H1 (cell line): ENCODE results near the gene PRKCD. TPM values are rescaled to one million over a fixed set of nuclear protein-coding genes. Genes with fewer than 3 reads are reported as not detected.
A peak's percentile ranks its signal among the peaks of the same experiment; 100 is the strongest.

Experiments used
- CBX5 ChIP-seq: fragments of 300-800, 300-1000 bp; sonication (generic); IDR thresholded peaks from 2 replicates; pipeline ENCODE4 v1.7.1; 2016; ENCODE audit warnings: antibody characterized with exemption, low read length, low read depth
- CBX8 ChIP-seq: fragments of 300-800, 300-1000 bp; sonication (generic); IDR thresholded peaks from 2 replicates; pipeline ENCODE4 v1.7.1; 2016; ENCODE audit warnings: low read depth, low read length, borderline replicate concordance
- CHD1 ChIP-seq: IDR thresholded peaks from 2 replicates; pipeline ENCODE4 v1.6.1; 2012; ENCODE audit warnings: low read depth, low read length, improper control_type of control experiment
- CTBP2 ChIP-seq: IDR thresholded peaks from 2 replicates; pipeline ENCODE4 v1.7.0; 2011; ENCODE audit warnings: borderline replicate concordance, mild to moderate bottlenecking, moderate library complexity, mixed read lengths, low read length; ENCODE audit not compliant: insufficient read depth, insufficient read length
- EGR1 ChIP-seq: IDR thresholded peaks from 2 replicates; pipeline ENCODE4 v1.6.1; 2011; ENCODE audit warnings: low read depth, low read length, borderline replicate concordance
- FOSL1 ChIP-seq: IDR thresholded peaks from 2 replicates; pipeline ENCODE4 v1.6.1; 2011; ENCODE audit warnings: mild to moderate bottlenecking, low read depth, low read length, moderate library complexity; ENCODE audit not compliant: insufficient read depth
- GABPA ChIP-seq: IDR thresholded peaks from 2 replicates; pipeline ENCODE4 v1.6.1; 2011; ENCODE audit warnings: mild to moderate bottlenecking, low read length, moderate library complexity, borderline replicate concordance; ENCODE audit not compliant: insufficient read depth
- NRF1 ChIP-seq: IDR thresholded peaks from 2 replicates; pipeline ENCODE4 v1.6.1; 2011; ENCODE audit warnings: mild to moderate bottlenecking, low read depth, low read length, improper control_type of control experiment
- SAP30 ChIP-seq: fragments of 300-600 bp; sonication (generic); IDR thresholded peaks from 2 replicates; pipeline ENCODE4 v1.7.1; 2012; ENCODE audit warnings: low read length, moderate library complexity, mild to moderate bottlenecking, inconsistent platforms; ENCODE audit not compliant: insufficient read depth, insufficient replicate concordance
- SIRT6 ChIP-seq: IDR thresholded peaks from one replicate; pipeline ENCODE4 v1.7.1; 2012; ENCODE audit warnings: low read length, inconsistent platforms
- polyA plus RNA-seq, 7 experiments: library from polyadenylated mRNA; depleted of rRNA in 3 of 7; stranded (reverse) in 5 of 7; unstranded in 2 of 7; fragments of >200 nt in 5 of 7; fragments of 200-250 nt in 2 of 7; gene quantifications; 1 replicate in 5 of 7; 2 replicates in 1 of 7; 4 replicates in 1 of 7; pipeline versions ENCODE4 v1.2.1 to v1.2.3, GENCODE V29; 2011 to 2013; ENCODE audit warnings: missing spikeins in 2 of 7, mixed read lengths in 2 of 7
- total RNA-seq: library from RNA; stranded (reverse); fragmentation: NEBNext Ultra II Directional; extraction: Animal tissue kit (Norgen Biotek cat#: 25700); gene quantifications from 2 replicates; pipeline ENCODE4 v1.2.1, GENCODE V29; 2021
- TF ChIP-seq, protein P1 (sequence below): fragments of 300-600 bp; sonication (generic); IDR thresholded peaks from 2 replicates; pipeline ENCODE4 v1.7.1; 2012; ENCODE audit warnings: low read length, moderate library complexity, mild to moderate bottlenecking, inconsistent platforms; ENCODE audit not compliant: insufficient replicate concordance

The PRKCD gene
- total and polyA plus RNA-seq, 2 of the 8 experiments (the other 6 are each of a cell fraction or from before 2014, with no cell fraction given), result 22.6 to 23.9 TPM

DNA sequence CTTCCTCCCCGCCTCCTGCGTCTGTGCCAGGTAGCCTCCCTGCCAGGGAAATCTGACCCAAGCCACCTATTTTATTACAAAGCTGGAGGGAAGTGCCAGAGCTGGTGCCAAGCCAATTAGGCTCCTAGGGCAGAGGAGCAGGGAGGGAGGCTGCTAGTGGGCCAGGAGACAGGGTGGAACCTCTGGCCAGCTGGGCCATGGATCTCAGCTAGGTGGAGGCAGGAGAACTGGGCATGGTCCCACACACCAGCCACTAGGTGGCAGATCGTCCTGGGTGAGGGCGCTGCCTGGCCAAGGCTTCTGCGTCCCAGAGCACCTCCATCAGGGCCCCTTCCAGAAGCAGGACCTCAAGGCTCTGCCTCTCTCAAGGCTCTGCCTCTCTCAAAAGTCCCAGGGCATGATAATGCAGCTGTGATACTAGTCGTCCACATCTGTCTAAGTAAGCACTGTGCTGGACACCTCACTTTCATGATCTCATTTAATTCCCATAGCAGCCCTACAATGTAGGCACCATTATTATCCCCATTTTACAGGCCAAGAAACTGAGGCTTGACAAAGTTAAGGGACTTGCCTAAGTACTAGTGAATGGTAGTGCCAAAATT lies 26.3 kb upstream of the PRKCD start (continued):
- TF ChIP-seq SIRT6, result no peak
- TF ChIP-seq EGR1, result no peak
- TF ChIP-seq FOSL1, result no peak
- TF ChIP-seq, protein P1, sequence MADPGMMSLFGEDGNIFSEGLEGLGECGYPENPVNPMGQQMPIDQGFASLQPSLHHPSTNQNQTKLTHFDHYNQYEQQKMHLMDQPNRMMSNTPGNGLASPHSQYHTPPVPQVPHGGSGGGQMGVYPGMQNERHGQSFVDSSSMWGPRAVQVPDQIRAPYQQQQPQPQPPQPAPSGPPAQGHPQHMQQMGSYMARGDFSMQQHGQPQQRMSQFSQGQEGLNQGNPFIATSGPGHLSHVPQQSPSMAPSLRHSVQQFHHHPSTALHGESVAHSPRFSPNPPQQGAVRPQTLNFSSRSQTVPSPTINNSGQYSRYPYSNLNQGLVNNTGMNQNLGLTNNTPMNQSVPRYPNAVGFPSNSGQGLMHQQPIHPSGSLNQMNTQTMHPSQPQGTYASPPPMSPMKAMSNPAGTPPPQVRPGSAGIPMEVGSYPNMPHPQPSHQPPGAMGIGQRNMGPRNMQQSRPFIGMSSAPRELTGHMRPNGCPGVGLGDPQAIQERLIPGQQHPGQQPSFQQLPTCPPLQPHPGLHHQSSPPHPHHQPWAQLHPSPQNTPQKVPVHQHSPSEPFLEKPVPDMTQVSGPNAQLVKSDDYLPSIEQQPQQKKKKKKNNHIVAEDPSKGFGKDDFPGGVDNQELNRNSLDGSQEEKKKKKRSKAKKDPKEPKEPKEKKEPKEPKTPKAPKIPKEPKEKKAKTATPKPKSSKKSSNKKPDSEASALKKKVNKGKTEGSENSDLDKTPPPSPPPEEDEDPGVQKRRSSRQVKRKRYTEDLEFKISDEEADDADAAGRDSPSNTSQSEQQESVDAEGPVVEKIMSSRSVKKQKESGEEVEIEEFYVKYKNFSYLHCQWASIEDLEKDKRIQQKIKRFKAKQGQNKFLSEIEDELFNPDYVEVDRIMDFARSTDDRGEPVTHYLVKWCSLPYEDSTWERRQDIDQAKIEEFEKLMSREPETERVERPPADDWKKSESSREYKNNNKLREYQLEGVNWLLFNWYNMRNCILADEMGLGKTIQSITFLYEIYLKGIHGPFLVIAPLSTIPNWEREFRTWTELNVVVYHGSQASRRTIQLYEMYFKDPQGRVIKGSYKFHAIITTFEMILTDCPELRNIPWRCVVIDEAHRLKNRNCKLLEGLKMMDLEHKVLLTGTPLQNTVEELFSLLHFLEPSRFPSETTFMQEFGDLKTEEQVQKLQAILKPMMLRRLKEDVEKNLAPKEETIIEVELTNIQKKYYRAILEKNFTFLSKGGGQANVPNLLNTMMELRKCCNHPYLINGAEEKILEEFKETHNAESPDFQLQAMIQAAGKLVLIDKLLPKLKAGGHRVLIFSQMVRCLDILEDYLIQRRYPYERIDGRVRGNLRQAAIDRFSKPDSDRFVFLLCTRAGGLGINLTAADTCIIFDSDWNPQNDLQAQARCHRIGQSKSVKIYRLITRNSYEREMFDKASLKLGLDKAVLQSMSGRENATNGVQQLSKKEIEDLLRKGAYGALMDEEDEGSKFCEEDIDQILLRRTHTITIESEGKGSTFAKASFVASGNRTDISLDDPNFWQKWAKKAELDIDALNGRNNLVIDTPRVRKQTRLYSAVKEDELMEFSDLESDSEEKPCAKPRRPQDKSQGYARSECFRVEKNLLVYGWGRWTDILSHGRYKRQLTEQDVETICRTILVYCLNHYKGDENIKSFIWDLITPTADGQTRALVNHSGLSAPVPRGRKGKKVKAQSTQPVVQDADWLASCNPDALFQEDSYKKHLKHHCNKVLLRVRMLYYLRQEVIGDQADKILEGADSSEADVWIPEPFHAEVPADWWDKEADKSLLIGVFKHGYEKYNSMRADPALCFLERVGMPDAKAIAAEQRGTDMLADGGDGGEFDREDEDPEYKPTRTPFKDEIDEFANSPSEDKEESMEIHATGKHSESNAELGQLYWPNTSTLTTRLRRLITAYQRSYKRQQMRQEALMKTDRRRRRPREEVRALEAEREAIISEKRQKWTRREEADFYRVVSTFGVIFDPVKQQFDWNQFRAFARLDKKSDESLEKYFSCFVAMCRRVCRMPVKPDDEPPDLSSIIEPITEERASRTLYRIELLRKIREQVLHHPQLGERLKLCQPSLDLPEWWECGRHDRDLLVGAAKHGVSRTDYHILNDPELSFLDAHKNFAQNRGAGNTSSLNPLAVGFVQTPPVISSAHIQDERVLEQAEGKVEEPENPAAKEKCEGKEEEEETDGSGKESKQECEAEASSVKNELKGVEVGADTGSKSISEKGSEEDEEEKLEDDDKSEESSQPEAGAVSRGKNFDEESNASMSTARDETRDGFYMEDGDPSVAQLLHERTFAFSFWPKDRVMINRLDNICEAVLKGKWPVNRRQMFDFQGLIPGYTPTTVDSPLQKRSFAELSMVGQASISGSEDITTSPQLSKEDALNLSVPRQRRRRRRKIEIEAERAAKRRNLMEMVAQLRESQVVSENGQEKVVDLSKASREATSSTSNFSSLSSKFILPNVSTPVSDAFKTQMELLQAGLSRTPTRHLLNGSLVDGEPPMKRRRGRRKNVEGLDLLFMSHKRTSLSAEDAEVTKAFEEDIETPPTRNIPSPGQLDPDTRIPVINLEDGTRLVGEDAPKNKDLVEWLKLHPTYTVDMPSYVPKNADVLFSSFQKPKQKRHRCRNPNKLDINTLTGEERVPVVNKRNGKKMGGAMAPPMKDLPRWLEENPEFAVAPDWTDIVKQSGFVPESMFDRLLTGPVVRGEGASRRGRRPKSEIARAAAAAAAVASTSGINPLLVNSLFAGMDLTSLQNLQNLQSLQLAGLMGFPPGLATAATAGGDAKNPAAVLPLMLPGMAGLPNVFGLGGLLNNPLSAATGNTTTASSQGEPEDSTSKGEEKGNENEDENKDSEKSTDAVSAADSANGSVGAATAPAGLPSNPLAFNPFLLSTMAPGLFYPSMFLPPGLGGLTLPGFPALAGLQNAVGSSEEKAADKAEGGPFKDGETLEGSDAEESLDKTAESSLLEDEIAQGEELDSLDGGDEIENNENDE, result no peak
- no peak for TF ChIP-seq CHD1
- TF ChIP-seq CBX5, result no peak
- TF ChIP-seq CTBP2, result no peak
- no peak for TF ChIP-seq SAP30
- TF ChIP-seq CBX8, result no peak
- TF ChIP-seq NRF1, result no peak
- TF ChIP-seq GABPA, result peak; percentile 54; the same call in 1 of the 2 replicates
